ENCODE measurements around the gene PLXDC1.

- TF ChIP-seq, protein P1, sequence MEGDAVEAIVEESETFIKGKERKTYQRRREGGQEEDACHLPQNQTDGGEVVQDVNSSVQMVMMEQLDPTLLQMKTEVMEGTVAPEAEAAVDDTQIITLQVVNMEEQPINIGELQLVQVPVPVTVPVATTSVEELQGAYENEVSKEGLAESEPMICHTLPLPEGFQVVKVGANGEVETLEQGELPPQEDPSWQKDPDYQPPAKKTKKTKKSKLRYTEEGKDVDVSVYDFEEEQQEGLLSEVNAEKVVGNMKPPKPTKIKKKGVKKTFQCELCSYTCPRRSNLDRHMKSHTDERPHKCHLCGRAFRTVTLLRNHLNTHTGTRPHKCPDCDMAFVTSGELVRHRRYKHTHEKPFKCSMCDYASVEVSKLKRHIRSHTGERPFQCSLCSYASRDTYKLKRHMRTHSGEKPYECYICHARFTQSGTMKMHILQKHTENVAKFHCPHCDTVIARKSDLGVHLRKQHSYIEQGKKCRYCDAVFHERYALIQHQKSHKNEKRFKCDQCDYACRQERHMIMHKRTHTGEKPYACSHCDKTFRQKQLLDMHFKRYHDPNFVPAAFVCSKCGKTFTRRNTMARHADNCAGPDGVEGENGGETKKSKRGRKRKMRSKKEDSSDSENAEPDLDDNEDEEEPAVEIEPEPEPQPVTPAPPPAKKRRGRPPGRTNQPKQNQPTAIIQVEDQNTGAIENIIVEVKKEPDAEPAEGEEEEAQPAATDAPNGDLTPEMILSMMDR (IDR thresholded peaks at IDR 0.05): no peak
- TF ChIP-seq POLR2A (IDR thresholded peaks at IDR 0.05): no peak
Measured at GRCh38 chr17:39073916-39074315, 77.5 kb downstream of the PLXDC1 start.
